SIG-M5 treated with dmso at 0.1 percent for 504 hours (cell line): ENCODE results near the gene SMIM41.
A peak's percentile ranks its signal among the peaks of the same experiment; 100 is the strongest.

Experiments
- DNase-seq: peaks from one replicate; lab custom pipeline; 2025; ENCODE audit not compliant: unreplicated experiment; lab: John Stamatoyannopoulos, UW

SMIM41 gene

GRCh38 chr12:52062167-52063081, 17.1 kb upstream of the SMIM41 start:
- no peak for DNase-seq

- no peak for DNase-seq
These were observed 16.2 kb upstream of the SMIM41 start for GRCh38 chr12:52063082-52063924.

GRCh38 chr12:52063981-52064649, 15.4 kb upstream of the SMIM41 start:
- no peak for DNase-seq

GRCh38 chr12:52066346-52067080, 13.0 kb upstream of the SMIM41 start:
- DNase-seq, result no peak

GRCh38 chr12:52067081-52067374, 12.5 kb upstream of the SMIM41 start:
- no peak for DNase-seq

GRCh38 chr12:52069327-52070184, 9.9 kb upstream of the SMIM41 start, which contains the start of gene ATG101:
ATG101 (plus strand) TSS chr12:52069978; CDS start chr12:52073651, 3,673 bp downstream.
- DNase-seq, result peak; percentile 97

- DNase-seq, result peak; percentile 57
These were observed 9.1 kb upstream of the SMIM41 start for GRCh38 chr12:52070185-52070925.

- no peak for DNase-seq
These were observed 5.7 kb upstream of the SMIM41 start for GRCh38 chr12:52073531-52074381.

GRCh38 chr12:52074971-52075724, 4.4 kb upstream of the SMIM41 start:
- no peak for DNase-seq

GRCh38 chr12:52076811-52077210, 2.7 kb upstream of the SMIM41 start:
- no peak for DNase-seq

- DNase-seq, result no peak
These were observed 1.2 kb upstream of the SMIM41 start for GRCh38 chr12:52078276-52078675.

GRCh38 chr12:52080403-52081251, 1.1 kb downstream of the SMIM41 start:
- no peak for DNase-seq

- no peak for DNase-seq
These were observed 1.8 kb downstream of the SMIM41 start for GRCh38 chr12:52081263-52081733.

GRCh38 chr12:52082026-52082668, 2.6 kb downstream of the SMIM41 start:
- DNase-seq, result no peak

- DNase-seq, result no peak
These were observed 3.1 kb downstream of the SMIM41 start for GRCh38 chr12:52082669-52082987.

- DNase-seq, result peak; percentile 61
These were observed 3.6 kb downstream of the SMIM41 start for GRCh38 chr12:52082988-52083637.
